GM19025 (cell line): Measurements from ENCODE around the gene CCDC149.

ENCODE experiments used
- ATAC-seq: cut with Tn5 transposase; IDR thresholded peaks from one replicate; pipeline ENCODE4 v1.9.1; 2021; ENCODE audit warnings: mild to moderate bottlenecking, low read depth, moderate library complexity; ENCODE audit not compliant: unreplicated experiment

The CCDC149 gene

DNA sequence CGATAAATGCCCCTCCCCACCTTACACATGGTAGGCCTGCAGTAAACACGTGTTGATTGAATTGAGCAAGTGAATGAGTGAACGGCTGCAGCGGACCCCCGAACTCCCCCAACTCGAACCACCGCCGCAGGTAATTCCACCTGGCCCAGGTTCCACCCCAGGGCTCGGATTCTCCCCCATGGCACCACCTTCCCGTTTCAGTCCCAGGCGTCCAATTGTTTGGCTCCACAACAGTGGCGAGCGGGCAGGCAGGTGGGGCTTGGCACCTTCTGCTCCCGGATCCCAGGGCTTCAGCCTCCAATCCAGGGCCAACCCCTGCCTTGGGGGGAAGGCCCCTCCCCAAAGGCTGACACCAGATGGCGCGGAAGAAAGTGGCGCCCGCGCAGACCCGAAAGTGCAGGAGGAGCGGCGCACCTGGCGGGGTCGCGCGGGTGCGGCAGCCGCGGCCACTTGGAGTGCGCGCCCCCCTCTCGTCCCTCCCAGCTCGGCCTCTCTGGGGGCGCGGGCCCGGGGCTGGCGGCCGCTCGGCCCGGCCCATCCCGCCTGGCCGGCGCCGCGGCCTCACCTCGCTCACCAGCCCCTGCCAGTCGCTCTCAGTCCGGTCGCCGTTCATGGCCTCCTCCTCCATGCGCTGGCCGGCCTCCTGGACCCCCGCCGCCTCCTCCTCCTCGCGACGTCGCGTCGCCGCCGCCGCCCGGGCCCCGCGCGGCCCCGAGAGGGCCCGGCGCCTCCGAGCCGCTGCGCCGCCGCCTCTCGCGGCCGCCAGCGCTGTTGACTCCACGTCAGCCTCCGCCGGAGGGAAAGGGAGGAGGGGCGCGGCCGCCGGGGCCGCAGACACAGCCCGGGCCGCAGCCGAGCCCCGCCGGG, at the start of gene CCDC149:
TSS of gene CCDC149 (minus strand) at position 791 of the 867 bp plus-strand sequence. CDS start at position 613, 178 bp downstream.
- no peak for ATAC-seq

DNA sequence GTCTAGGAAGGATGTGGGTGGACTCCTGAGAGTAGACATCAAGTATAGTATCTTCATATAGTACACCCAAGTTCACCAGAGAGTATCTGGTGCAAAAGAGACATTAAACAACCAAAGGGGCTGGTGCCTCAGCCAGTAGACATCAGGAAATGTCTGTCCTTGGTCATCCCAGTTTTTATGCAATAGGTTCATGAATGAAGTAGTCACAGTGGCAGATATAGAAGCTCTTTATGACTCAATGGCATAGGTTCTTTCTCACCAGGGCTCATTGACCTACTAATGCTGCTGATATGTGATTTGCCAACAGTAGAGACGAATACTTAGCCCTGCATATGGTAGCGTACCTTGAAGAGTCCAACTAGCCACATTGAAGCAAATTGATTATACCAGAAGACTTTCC, 45.0 kb upstream of the CCDC149 start:
- no peak for ATAC-seq

DNA sequence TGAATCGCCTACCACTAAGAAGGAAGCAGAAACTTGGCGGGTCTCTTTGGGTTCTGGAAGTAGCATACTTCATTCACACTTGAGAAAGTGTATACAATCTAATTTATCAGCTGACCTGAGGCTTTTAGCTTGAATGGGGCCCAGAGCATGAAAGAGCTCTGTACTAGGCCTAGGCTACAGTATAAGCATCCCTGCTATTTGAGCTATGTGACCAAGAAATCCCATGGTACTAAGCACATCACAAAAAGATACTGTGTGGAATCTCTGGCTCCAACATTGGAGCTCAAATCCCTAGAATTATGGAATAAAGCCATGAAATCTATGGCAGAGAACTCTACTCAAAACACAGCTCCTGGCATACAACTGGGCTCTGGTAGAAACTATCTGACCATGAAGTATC, 43.9 kb upstream of the CCDC149 start:
- ATAC-seq, result no peak

DNA sequence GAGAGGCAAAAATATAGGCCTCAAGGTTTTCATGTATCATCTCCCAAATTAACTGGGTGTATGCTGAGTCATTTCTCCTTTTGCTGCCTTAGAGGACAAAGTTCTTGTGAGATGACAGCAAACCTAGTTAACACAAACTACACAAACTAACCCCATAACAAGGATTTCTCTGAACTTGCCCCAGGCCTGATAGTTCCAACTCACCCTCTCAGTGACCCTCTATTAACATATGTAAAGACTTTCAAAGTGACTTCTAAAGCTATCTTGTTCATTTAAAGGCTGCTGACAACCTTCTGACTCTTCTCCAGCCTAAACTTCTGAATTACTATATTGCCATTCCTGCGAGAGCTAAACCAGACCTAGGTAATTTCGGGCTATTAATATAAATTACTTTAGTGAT, 43.2 kb upstream of the CCDC149 start:
- ATAC-seq, result no peak

DNA sequence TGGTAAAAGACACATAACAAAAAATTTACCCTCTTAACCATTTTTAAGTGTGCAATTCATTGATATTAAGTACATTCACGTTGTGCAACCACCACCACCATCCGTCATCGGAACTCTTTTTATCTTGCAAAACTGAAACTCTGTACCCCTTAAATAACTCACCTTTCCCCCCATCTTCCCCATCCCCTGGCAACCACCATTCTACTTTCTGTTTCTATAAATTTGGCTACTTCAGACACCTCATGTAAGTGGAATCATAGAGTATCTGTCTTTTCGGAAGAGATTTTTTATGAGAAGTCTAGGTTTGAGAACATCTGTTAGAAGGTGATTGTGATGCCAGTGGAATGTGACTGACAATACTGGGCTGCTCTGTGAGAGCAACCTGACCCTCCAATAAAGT, 39.8 kb upstream of the CCDC149 start:
- no peak for ATAC-seq

DNA sequence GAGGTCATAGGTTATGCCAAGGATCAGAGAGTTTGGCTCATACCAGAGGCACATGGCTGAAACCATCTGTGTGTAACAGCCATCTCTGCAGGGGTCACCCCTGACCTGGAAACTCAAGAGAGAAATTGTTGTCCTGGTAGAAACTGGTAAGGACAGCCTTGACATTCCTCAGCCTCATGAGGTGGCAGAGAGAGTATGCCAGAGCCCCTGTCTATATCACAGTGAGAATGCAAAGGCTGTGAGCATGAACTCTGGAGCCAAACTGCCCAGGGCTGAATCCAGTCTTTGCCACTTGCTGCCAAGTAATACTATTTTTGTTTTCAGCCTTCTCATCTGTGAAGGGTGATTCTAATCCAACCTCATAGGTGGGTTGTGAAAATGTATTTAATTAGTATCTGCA, 37.1 kb upstream of the CCDC149 start:
- ATAC-seq, result no peak

DNA sequence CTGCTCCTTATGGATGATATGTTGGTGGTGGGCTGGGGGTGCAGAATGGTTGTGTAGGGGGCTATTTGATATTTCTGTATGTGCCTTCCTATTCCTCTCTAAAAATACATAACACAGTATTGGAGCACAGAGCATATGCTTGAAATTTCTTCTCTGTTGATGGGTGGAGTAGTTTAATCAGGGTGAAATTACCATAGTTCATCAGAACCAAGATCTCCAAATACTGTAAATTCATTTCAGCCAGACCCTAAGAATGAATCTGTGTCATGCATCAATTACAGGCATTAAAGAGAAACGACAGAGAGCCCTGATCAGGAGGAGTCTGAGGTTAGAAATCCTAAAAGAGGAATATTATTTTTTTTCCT, 25.1 kb upstream of the CCDC149 start:
- ATAC-seq, result no peak

DNA sequence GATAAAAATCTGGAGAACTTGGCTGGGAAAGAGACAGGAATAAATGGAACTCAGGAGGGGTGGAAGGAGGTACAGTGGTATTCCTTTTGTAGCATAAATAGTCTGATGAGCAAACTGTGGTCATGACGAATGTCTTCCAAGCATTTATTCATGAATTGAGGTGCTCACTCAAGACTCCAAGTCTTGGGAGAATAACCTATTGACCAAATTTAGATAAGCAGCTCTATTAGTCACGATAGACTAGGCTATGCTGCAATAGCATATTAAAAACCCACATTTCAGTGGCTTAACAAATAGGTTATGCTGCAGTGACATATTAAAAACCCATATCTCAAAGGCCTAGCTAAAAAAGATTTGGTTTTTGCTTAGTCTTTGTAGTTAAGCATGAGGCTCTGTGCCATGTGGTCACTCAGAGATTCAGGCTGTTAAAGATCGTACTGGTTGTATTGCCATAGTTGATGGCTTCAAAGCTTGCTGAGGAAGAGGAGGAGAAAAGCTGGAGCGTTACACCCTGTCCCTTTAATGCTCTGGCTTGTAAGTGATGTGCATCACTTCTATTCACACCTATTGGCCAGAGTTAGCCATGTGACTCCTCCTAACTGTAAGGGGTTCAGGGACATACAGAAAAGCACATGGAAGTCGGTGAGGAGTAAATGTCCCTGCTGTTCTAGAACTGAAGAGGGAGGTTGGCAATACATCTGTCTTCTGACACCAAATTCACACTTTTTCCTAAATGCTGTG, 24.5 kb upstream of the CCDC149 start:
- ATAC-seq, result no peak

DNA sequence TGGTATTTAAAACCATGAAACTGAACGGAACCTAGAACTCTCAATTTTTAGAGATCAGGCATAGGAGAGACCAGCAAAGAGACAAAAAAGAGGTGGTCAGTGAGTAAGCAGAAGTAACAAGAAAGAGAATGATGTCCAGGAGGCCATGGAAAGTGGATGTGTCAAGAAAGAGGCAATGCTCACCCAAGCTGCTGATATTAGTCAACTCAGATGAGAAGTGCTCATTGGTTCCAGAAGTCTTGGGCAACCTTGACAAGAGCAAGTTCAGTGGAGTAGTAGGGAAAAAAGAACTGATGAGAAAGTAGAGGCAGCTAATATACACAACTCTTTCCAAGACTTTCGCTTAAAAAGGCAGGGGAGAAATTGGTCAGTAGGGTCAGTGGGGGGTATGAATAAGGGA, 23.0 kb upstream of the CCDC149 start:
- no peak for ATAC-seq

DNA sequence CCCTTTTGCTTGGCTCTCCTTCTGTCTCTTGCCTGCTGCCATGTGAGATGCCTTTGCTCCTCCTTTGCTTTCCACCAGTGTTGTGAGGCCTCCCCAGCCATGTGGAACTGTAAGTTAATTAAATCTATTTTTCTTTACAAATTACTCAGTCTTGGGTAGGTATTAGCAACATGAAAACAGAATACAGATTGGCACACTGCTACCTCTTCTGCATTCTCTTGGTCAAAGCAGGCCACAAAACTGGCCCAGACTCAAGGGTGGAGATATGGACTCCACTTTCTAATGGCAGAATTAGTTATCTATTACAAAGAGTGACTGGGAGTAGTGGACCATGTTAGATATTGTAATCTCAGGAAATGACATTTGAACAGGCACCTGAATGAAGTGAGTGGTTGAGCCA, 21.5 kb upstream of the CCDC149 start:
- no peak for ATAC-seq

DNA sequence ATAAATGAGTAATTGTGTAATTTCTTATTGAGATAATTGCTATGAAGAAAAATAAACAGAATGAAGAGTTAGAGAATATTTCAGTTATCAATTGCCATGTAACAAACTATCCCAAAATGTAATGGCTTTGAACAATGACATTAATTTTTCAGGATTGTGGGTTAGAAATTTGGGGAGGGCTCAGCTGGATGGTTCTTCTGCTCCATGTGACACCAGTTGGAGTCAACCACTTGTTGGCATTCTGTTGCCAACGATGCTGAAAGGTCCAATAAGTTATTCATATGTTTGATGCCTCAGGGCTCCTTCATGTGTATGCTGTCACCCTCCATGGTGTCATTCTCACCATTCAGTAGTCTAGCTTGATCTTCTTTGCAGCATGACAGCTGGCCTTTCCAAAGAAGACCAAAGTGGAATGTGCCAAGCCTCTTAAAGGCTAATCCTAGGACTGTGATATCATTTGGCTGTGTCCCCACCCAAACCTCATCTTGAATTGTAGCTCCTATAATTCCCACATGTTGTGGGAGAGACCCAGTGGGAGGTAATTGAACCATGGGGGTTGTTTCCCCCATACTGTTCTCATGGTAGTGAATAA, 20.9 kb upstream of the CCDC149 start:
- no peak for ATAC-seq

DNA sequence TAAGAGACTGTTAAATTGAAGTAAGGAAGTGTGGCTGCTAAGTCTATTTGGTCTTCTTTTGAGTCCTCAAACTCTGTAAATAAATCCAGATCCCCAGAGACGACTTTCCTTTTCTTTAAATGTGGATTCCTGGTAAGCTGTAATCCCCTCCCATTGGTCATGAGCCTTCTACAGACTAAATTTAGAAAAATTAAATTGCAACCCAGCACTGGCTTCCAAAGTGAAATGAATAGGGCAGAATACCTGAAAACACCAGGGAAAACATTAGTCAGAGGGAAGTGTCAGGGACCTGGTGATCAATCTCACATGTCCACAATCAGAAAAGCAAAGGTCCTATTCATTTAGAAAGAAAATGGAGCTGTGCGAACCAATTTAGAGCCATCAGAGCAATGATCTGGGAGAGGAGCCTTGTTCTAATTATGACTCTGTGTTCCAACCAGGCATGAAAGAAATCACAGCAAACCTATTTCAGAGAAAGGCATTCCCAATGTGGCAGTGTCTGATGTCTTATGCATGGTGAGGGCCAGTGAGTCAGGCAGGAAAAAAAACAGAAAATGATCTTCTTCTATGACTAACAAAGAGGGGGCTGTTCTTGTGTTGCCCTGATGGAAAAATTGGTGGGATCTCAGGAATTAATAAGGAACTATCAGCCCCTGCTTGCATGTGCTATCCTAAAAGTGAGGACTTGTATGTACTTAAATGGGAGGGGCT, 19.8 kb upstream of the CCDC149 start:
- ATAC-seq, result no peak

DNA sequence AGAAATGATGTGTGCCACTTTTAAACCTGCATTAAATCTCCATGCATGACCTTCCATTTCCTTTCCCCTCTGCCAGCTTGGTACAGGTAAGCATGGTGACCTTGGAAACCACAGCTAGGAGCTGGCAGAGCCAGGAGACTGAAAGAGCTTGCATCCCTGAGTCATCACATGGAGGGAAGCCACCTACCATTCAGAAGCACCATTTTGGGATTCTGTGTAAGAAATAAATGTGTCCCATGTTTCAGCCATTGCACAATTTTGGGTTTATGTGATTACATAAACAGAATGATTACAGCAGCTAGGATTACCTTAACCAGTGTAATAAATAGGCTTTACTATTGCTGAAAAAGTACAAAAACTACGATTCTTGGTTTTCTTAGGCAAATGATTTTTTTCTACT, 17.3 kb upstream of the CCDC149 start:
- no peak for ATAC-seq

DNA sequence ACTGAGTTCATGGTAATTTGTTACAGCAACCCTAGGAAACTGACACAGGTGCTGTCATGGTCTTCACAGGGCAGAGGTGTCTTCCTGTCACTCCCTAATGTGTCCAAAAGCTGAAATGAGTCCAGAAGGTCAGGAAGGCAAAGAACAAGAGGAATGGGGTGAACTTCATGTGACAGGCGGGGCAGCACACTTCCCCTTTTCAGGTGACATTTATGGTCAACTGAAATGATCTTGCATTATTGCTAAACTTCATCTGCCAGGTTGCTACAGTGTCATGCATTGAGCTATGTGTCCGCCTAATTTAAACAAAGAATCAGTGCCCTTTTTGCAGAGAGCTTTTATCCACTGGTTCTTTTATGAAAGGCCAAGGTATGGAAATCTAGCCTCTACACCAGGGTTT, 15.9 kb upstream of the CCDC149 start:
- ATAC-seq, result no peak

DNA sequence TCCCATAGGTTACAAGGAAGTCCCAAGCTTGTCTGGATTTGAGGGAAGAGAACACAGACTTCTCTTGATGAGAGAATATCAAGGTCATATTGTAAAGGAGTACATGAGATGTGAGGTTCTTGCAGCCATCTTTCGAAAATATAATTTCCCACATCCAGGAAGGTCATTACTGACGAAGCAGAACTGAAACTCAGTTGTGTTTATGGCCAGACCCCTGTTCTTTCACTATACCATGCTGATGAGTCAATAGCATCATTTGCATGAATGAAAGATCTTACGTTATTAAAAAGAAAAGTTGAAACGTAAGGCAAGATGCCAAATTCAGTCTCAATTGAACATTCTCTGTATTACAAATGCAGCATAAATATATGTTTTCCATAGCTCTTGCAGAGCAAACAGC, 14.2 kb upstream of the CCDC149 start:
- ATAC-seq, result no peak

DNA sequence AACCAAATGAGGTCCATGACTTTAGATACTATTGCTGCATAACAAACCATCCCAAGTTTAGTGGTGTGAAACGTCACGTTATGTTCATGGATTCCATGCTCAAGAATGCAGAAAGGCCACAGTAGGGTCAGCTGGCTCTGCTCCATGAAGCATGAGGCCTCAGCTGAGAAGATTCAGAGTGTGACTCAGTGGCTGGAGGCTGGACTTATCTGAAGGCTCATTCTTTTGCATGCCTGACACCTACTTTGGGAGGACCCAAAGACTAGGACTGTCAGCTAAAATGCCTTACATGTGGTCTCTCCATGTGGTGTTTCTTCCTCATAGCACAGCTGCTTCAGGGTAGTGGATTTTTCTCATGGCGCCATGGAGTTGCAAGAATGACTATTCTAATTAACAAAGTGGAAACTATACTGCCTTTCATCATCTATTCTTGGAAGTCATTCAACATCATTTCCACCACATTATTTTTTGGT, 11.5 kb upstream of the CCDC149 start:
- no peak for ATAC-seq

DNA sequence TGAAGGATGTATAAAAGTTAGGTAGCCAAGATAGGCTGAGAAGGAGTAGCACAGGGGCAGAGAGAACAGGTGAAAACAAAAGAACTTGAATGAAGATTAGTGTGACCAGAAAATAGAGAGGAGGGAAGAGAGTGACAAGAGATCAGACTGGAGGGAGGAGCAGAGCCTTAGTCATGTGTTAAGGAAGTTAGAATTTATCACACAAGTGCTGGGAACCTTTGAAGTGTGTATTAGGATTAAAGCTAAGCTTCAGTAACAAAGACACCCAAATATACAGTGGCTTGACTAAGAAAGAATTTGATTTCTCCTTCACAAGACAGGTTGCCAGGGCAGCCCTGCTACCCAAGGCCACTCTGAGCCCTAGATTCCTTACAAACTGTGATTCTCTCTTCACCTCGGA, 10.7 kb upstream of the CCDC149 start:
- no peak for ATAC-seq

DNA sequence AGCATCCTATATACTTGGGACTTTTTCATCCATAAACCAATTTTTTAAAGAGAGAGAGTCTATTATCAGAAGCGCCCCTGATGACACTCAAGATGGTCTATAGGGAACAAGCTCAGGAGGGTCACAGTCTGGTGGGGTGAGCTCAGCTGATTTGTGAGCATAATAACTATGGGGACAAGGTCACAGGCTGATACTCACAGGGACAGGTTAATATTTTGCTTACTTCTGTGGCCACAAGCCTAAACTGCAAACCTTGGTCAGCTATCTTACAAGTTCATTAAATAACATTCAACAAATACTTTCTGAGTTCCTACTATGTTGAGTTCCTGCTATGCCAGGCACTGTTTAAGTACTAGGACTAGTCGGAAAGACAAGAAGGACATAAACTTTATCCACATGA, 10.2 kb upstream of the CCDC149 start:
- ATAC-seq, result no peak

DNA sequence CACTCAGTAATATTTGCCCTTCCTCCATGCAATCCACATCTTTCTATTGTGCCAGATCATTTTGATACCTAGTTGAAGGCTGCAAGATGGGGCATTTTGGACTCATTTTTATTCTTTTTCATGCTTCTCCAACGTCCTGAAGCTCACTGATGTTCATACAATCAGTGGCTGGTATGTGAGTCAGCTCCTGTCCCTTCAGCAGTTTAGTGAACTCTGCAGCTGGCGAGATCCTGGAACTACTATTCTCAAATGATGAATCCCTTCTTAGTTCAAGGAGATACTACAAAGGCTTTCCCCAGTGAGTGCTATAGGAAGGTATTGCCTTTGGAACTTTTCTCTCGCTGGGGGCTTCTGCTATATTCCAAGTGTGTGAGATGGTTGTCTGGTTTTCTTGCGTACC, 9.6 kb upstream of the CCDC149 start:
- ATAC-seq, result no peak

DNA sequence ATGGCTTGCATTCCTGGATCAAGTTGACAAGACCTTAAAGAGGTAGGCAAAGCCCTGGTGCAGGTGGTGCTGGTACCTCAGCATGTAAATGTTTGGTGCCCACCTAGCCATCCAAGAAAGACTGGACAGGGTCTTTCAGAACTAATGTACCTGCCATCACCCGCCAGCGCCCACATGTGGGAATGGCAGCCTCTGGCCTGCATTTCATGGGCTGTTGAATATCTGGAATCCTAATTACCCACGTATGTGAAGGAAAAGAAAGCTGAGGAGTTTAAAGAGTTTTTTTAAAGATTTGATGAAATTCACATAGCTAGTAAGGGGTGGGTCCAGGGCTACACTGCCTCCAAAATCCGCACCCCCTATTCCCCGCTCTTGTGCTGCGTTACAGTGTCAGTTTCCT, 8.6 kb upstream of the CCDC149 start:
- no peak for ATAC-seq

DNA sequence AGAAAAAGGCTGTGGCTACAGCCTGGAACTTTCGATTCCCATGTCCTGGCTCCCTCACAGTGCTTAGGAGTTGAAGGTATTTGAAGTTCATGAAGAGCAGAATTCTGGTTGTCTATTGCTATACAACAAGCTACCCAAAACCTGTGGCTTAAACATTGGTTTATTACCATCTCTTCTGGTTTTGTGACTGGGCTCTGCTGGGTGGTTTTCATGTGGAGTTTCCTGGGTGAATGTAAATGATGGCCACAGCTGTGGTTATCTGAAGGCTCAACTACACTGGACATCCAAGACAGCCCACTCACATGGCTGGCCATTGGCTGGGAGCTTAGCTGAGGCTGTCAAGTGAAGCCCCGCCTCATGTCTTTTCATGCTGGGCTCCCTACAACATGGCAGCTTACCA, 7.2 kb upstream of the CCDC149 start:
- no peak for ATAC-seq
